NB4 (cell line): ENCODE data around the gene C1orf87.

Experiments
- CTCF ChIP-seq: IDR thresholded peaks from one replicate; pipeline ENCODE4 v1.5.1; 2012; ENCODE audit warnings: low read depth, low read length
- MAX ChIP-seq: IDR thresholded peaks from 2 replicates; pipeline ENCODE4 v1.6.1; 2011; ENCODE audit warnings: low read depth, low read length
- POLR2A ChIP-seq: IDR thresholded peaks from 2 replicates; pipeline ENCODE4 v1.6.1; 2011; ENCODE audit warnings: mild to moderate bottlenecking; ENCODE audit not compliant: insufficient read length; ENCODE audit errors: extremely low read depth

GRCh38 chr1:59948990-59949389, 124.6 kb downstream of the C1orf87 start:
- TF ChIP-seq CTCF (no peak), POLR2A (no peak), MAX (no peak)
